Muscle of leg (tissue), 11 donors: ENCODE results near the gene PDZRN3. TPM values are rescaled to one million over a fixed set of nuclear protein-coding genes. Genes with fewer than 3 reads are reported as not detected.

ENCODE experiments used
- DNase-seq: peaks from one replicate; pipeline ENCODE4 v3.0.0; 2013
- H3K27ac ChIP-seq: one replicate; pipeline ENCODE4 v1.5.1; 2013; ENCODE audit warnings: mild to moderate bottlenecking, low read length, control low read depth
- H3K27me3 ChIP-seq: one replicate; pipeline ENCODE4 v1.6.1; 2013; ENCODE audit warnings: low read length; ENCODE audit not compliant: control insufficient read depth, insufficient read depth
- H3K36me3 ChIP-seq: one replicate; pipeline ENCODE4 v1.6.1; 2013; ENCODE audit warnings: low read length; ENCODE audit not compliant: control insufficient read depth, insufficient read depth
- H3K4me1 ChIP-seq: one replicate; pipeline ENCODE4 v1.6.1; 2013; ENCODE audit warnings: low read length; ENCODE audit not compliant: control insufficient read depth, insufficient read depth
- H3K4me3 ChIP-seq: one replicate; pipeline ENCODE4 v1.5.1; 2013; ENCODE audit warnings: low read length, control low read depth
- H3K9me3 ChIP-seq: replicated peaks from 2 replicates; pipeline ENCODE4 v1.6.1; 2013; ENCODE audit warnings: low read depth, low read length; ENCODE audit not compliant: control insufficient read depth
- WGBS: methylation state at CpG from one replicate; pipeline ENCODE4 v1.1.5; 2013; ENCODE audit warnings: missing lambda C conversion rate; ENCODE audit not compliant: insufficient coverage; 5-methylcytosine and 5-hydroxymethylcytosine counted together
- polyA plus RNA-seq, 8 donors: library from polyadenylated mRNA; unstranded; fragments of 120-200 nt; gene quantifications; one replicate each; pipeline versions ENCODE4 v1.2.1 to v1.2.3, GENCODE V29; 2013; ENCODE audit warnings: inconsistent platforms in 1 of 8, low replicate concordance in 1 of 8; ENCODE audit not compliant: insufficient read length in 8 of 8, insufficient read depth in 1 of 8
- total RNA-seq: library from RNA; stranded (reverse); fragments of 120-200 nt; gene quantifications from one replicate; pipeline ENCODE4 v1.2.4, GENCODE V29; 2013

PDZRN3 gene
- total and polyA plus RNA-seq, 9 donors: 57.1 to 96.4 (median 79.7) TPM

DNA sequence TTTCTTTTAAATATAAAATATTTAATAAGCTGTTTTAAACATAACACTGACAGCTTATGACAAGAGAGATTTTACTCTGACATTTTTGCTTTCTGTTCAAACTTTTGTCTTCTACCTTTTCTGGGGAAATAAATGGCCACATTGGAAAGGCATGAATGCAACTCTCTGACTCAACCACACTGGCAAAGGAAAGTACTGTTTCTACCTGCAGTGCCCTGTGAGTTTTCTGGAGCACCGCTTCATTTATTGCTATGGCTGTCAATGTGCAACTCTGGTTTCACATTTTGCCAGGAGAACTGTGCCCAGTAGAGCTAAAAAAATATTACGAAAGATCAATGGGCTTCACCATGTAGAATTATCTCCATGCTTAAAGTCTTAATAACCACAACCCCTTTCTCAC lies 15.1 kb downstream of the PDZRN3 start:
- Histone ChIP-seq H3K27me3 (no peaks in the 10 kb centered on the region), H3K9me3 (no peaks in the 10 kb centered on the region), H3K4me1 (peaks cover 23% of the 10 kb centered on the region), H3K27ac (no peak overlapping the region), H3K36me3 (peaks cover 5% of the 10 kb centered on the region), H3K4me3 (no peak overlapping the region)
- WGBS: 82% methylated on average over 2 of the region's 2 CpGs
- no peak for DNase-seq

DNA sequence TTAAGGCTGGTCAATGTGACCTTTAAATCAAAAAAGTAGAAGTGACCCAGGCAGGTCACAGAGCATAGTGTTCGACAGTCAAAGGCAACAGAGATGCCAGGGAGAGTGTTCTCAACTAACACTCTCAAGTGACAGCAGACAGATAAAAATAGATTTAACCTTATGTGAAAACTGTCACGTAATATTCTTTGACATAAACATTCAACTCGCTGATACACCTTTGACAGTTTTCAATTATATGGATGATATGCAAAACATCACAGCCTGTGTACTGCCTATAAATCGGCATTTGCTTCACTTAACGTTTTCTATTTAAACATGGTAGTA lies 15.5 kb downstream of the PDZRN3 start:
- H3K9me3 ChIP-seq: no peaks in the 10 kb centered on the region
- H3K27ac ChIP-seq: no peak overlapping the region
- no CpG with 5 or more reads among the region's 5 CpGs for WGBS
- H3K4me1 ChIP-seq: peaks cover 20% of the 10 kb centered on the region
- H3K27me3 ChIP-seq: no peaks in the 10 kb centered on the region
- H3K36me3 ChIP-seq: peaks cover 5% of the 10 kb centered on the region
- DNase-seq: no peak
- H3K4me3 ChIP-seq: no peak overlapping the region

DNA sequence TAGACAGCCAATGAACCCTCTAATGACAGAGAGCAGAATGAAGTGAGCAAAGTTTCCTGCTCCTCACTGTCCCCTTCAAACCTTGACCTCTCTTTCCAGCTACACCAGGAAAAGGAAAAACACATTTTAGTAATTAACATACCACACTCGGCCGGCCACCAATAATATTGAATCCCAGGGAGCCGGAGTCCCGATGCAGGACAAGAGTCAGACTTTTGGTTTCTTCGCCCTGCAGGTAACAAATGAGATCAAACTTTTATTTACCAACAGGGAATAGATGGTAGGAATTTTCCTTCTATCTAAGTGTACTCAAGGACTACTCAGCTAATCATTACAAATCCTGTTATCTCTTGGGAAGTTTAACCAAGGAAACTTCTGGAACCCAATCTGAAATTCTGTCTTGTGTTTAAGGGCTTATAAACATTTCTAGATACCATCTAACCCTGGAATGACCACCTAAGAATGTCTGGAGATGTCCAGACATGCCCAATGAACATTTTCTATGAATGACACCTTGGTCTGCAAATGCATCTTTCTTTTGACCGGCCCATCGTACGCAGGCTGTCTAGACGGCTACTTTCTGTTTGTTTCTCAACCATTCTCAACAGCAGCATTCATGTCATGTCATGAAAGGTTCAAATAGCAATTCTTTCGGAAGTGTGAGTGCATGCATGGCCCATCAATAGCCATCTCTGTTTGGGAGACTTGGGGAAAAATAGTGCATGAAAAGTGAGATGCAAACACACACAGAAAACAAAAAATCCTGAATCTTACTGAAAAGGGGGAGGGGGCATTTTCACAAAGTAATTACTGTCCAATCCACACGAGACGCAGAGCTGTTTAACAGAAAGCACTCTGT lies 16.1 kb downstream of the PDZRN3 start:
- Histone ChIP-seq H3K4me1 (peaks cover 23% of the 10 kb centered on the region), H3K9me3 (no peaks in the 10 kb centered on the region), H3K4me3 (no peak overlapping the region), H3K27ac (no peak overlapping the region), H3K27me3 (no peaks in the 10 kb centered on the region), H3K36me3 (peaks cover 5% of the 10 kb centered on the region)
- no peak for DNase-seq
- 94% methylated on average over 3 of the region's 12 CpGs for WGBS

DNA sequence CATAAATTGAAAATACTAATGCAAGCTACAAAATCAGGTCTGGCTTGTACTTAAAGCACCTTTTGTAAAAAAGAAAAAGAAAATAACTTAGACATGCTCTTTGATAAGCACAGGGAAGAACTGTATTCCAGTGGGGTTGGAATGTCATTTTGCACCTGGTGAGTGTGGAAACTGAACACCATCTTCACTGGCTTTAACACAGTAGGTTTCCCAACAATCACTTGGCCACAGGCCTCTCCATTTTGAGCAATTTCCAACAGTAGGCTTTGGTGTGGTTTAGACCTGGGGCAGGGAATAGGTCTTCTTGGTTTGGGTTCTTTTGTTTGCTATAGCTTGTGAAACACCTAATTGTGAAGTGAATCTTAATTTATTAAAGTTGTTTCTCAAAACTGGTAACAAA lies 18.9 kb downstream of the PDZRN3 start:
- H3K4me1 ChIP-seq: peaks cover 35% of the 10 kb centered on the region
- DNase-seq: no peak
- H3K4me3 ChIP-seq: no peak overlapping the region
- H3K27me3 ChIP-seq: no peaks in the 10 kb centered on the region
- no peaks in the 10 kb centered on the region for H3K9me3 ChIP-seq
- no peak overlapping the region for H3K27ac ChIP-seq
- peaks cover 9% of the 10 kb centered on the region for H3K36me3 ChIP-seq

DNA sequence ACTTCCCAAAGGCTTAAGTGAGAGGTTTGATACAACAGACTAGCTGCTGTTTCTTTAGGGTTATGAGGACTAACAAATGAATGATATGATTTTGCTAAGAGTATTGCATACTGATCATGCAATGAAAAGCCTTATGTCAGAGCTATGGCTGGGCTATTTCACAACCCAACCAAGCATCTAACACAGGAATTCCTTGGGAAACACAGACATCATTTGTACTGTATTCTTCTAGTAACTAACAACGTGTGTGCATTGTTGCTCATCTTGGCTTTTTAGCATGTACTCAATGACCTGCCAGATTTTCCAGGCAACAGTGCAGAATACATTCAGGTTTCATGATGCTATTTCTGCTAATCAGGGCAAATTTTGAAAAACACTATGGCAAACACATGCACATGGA lies 19.3 kb downstream of the PDZRN3 start:
- no peak overlapping the region for H3K4me3 ChIP-seq

DNA sequence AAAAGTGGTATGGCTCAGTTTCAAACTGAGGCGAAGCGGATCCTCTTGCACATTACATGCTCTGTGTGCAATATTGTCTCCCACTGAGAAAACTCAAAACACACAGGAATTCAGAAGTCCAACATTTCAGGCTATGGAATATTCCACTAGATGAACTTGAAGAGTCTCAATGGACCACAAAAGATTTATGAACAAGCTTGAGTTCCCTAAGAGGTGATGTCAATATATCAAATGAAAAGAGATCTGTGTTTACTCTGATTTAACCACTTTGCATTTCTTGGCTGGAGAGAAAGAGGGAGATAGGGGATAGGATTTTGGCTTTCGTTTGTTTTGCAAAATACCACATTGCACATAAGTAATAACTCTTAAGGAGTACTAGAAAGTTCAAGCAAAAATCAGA lies 20.3 kb downstream of the PDZRN3 start:
- Histone ChIP-seq H3K27me3 (no peaks in the 10 kb centered on the region), H3K9me3 (no peaks in the 10 kb centered on the region), H3K4me1 (peaks cover 42% of the 10 kb centered on the region), H3K4me3 (no peak overlapping the region), H3K36me3 (peaks cover 13% of the 10 kb centered on the region), H3K27ac (no peak overlapping the region)
- DNase-seq: peak; percentile 75
- WGBS: no CpG with 5 or more reads among the region's 3 CpGs

More for the DNA sequence above, 19.3 kb downstream of the PDZRN3 start:
- H3K27me3 ChIP-seq: no peaks in the 10 kb centered on the region
- H3K27ac ChIP-seq: peak overlapping the region; percentile 23
- 13% methylated on average over 1 of the region's 1 CpG for WGBS
- H3K4me1 ChIP-seq: peaks cover 39% of the 10 kb centered on the region
- no peaks in the 10 kb centered on the region for H3K9me3 ChIP-seq
- peak; percentile 88 for DNase-seq
- H3K36me3 ChIP-seq: peaks cover 9% of the 10 kb centered on the region

GRCh38 chr3:73603762-73604171 lies 21.0 kb downstream of the PDZRN3 start:
- Histone ChIP-seq H3K4me1 (peaks cover 39% of the 10 kb centered on the region), H3K4me3 (no peak overlapping the region), H3K27me3 (no peaks in the 10 kb centered on the region), H3K9me3 (no peaks in the 10 kb centered on the region), H3K27ac (peak overlapping the region; percentile 26), H3K36me3 (peaks cover 14% of the 10 kb centered on the region)
- 20% methylated on average over 1 of the region's 1 CpG for WGBS
- peak; percentile 50 for DNase-seq

DNA sequence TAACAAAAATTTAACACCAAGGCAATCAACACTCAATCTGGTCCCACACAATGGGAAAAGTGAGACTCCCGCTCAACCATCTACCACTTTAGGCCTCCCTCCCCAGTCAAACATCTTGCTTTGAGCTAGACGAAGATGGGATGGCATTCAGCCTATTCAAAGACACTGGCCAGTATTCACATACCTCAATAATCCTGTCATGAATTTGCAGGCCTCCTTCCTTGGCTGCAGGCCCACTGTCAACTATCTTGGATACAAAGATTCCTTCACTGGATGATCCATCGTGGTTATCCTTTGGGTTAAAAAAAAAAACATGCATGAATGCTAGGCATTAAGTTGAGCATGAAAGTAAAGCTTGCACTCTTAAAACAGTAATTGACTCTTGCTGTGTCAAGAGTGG lies 22.6 kb downstream of the PDZRN3 start:
- H3K4me1 ChIP-seq: peaks cover 40% of the 10 kb centered on the region
- H3K36me3 ChIP-seq: peaks cover 18% of the 10 kb centered on the region
- no peaks in the 10 kb centered on the region for H3K9me3 ChIP-seq
- no peaks in the 10 kb centered on the region for H3K27me3 ChIP-seq
- H3K27ac ChIP-seq: peak overlapping the region; percentile 60
- 46% methylated on average over 2 of the region's 3 CpGs for WGBS
- peak; percentile 84 for DNase-seq
- no peak overlapping the region for H3K4me3 ChIP-seq

DNA sequence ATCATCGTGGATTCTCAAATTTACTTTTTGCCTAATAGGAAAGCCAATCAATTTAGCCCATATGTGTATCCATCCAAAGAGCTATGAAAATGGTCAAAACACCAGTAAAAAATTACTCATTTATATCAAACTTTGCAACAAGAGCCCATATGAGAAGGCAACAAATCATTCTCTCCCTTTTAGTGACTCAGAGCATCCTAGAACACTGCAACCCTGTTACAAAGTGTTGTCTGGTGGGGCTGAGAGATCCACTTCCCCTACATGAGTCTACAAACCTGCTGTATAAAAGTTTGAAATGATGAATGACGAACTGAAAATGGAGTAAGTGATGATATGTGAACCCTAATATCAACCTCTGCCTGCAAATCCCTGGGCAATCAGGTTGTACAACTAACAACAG lies 23.3 kb downstream of the PDZRN3 start:
- no peak for DNase-seq
- H3K36me3 ChIP-seq: peaks cover 18% of the 10 kb centered on the region
- peaks cover 36% of the 10 kb centered on the region for H3K4me1 ChIP-seq
- H3K27me3 ChIP-seq: no peaks in the 10 kb centered on the region
- peak overlapping the region; percentile 60 for H3K27ac ChIP-seq
- no peak overlapping the region for H3K4me3 ChIP-seq
- H3K9me3 ChIP-seq: no peaks in the 10 kb centered on the region
- WGBS: no CpG with 5 or more reads among the region's 2 CpGs

DNA sequence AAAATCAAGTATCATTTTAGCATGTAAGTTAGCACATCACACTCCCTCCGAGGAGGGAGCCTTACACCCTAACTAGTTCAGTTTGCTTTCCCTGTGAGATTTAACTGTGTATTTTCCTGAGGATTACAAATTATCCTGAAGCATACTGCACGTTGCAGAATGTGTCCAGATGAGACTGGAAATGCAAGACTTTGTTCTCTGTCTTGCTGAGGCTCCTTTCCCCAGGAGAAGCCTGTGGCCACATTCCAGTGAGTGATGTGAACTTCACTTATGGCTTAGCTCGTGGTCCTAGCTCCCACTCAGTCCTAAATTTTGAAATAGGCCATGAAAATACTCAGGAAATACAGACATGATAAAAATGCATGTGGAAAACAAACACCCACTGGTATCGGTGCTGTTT lies 23.7 kb downstream of the PDZRN3 start:
- WGBS: 0% methylated on average over 1 of the region's 4 CpGs
- H3K4me1 ChIP-seq: peaks cover 34% of the 10 kb centered on the region
- peak overlapping the region; percentile 60 for H3K27ac ChIP-seq
- H3K4me3 ChIP-seq: no peak overlapping the region
- no peaks in the 10 kb centered on the region for H3K9me3 ChIP-seq
- no peaks in the 10 kb centered on the region for H3K27me3 ChIP-seq
- peaks cover 18% of the 10 kb centered on the region for H3K36me3 ChIP-seq
- peak; percentile 91 for DNase-seq
